Endodermal cell (in vitro differentiated cells): ENCODE data around the gene CACNA2D1. TPM values are rescaled to one million over a fixed set of nuclear protein-coding genes. Genes with fewer than 3 reads are reported as not detected.

ENCODE experiments used
- DNase-seq: peaks from one replicate; pipeline ENCODE4 v3.0.0-alpha.2; 2017
- H3K27ac ChIP-seq: 2 replicates; pipeline ENCODE4 v1.5.1; 2013; ENCODE audit warnings: mild to moderate bottlenecking, low read depth, low read length, moderate library complexity
- H3K27me3 ChIP-seq: 2 replicates; pipeline ENCODE4 v1.6.1; 2013; ENCODE audit warnings: mild to moderate bottlenecking, low read length, moderate library complexity; ENCODE audit not compliant: insufficient read depth, control insufficient read depth, poor library complexity, severe bottlenecking
- H3K36me3 ChIP-seq: 2 replicates; pipeline ENCODE4 v1.7.0; 2013; ENCODE audit warnings: mild to moderate bottlenecking, low read length, moderate library complexity; ENCODE audit not compliant: control insufficient read depth, insufficient read depth
- H3K4me1 ChIP-seq: one replicate; pipeline ENCODE4 v1.7.0; 2013; ENCODE audit warnings: low read length; ENCODE audit not compliant: control insufficient read depth, insufficient read depth
- H3K4me3 ChIP-seq: 2 replicates; pipeline ENCODE4 v1.5.1; 2013; ENCODE audit warnings: mild to moderate bottlenecking, low read length, moderate library complexity
- H3K9ac ChIP-seq: 2 replicates; pipeline ENCODE4 v1.6.1; 2013; ENCODE audit warnings: mild to moderate bottlenecking, low read length, moderate library complexity; ENCODE audit not compliant: poor library complexity, severe bottlenecking; ENCODE audit errors: extremely low read depth
- H3K9me3 ChIP-seq: 2 replicates; pipeline ENCODE4 v1.6.1; 2013; ENCODE audit warnings: mild to moderate bottlenecking, low read length, moderate library complexity; ENCODE audit not compliant: control insufficient read depth
- H3K27ac Mint-ChIP-seq: 2 replicates; pipeline ENCODE4 v1.8.0; 2020; ENCODE audit warnings: mixed read lengths
- H3K27me3 Mint-ChIP-seq: 2 replicates; pipeline ENCODE4 v1.8.0; 2021; ENCODE audit warnings: mild to moderate bottlenecking, mixed read lengths; ENCODE audit not compliant: insufficient read depth
- H3K36me3 Mint-ChIP-seq: 2 replicates; pipeline ENCODE4 v1.8.0; 2020; ENCODE audit warnings: low read depth, mixed read lengths
- H3K4me1 Mint-ChIP-seq: 2 replicates; pipeline ENCODE4 v1.8.0; 2020; ENCODE audit warnings: mixed read lengths
- H3K4me3 Mint-ChIP-seq: 2 replicates; pipeline ENCODE4 v1.8.0; 2020; ENCODE audit warnings: mild to moderate bottlenecking, moderate library complexity, mixed read lengths
- H3K9me3 Mint-ChIP-seq: 2 replicates; pipeline ENCODE4 v1.8.0; 2020; ENCODE audit warnings: mild to moderate bottlenecking, mixed read lengths
- WGBS, 2 experiments: methylation state at CpG; one replicate each; pipeline versions ENCODE4 v1.1.5 to v1.1.7; 2013; ENCODE audit warnings: missing lambda C conversion rate in 2 of 2, mixed read lengths in 1 of 2; ENCODE audit not compliant: insufficient coverage in 1 of 2, insufficient read length in 1 of 2; 5-methylcytosine and 5-hydroxymethylcytosine counted together
- total RNA-seq, 2 donors: library from RNA; stranded (reverse); fragmentation: NEBNext Ultra II Directional in 1 of 2; extraction: Animal tissue kit (Norgen Biotek cat#: 25700) in 1 of 2; gene quantifications; 2 replicates in 1 of 2; 3 replicates in 1 of 2; pipeline ENCODE4 v1.2.1, GENCODE V29; 2021
- TF ChIP-seq, protein P1 (sequence below): fragments of 200-600 bp; sonication (generic); conservative IDR thresholded peaks from 2 replicates; pipeline ENCODE4 v1.5.0; 2021; ENCODE audit warnings: antibody characterized with exemption, mild to moderate bottlenecking

Gene CACNA2D1
- total RNA-seq, 2 donors from 2014 or later = 16.9 to 26.8 TPM

DNA sequence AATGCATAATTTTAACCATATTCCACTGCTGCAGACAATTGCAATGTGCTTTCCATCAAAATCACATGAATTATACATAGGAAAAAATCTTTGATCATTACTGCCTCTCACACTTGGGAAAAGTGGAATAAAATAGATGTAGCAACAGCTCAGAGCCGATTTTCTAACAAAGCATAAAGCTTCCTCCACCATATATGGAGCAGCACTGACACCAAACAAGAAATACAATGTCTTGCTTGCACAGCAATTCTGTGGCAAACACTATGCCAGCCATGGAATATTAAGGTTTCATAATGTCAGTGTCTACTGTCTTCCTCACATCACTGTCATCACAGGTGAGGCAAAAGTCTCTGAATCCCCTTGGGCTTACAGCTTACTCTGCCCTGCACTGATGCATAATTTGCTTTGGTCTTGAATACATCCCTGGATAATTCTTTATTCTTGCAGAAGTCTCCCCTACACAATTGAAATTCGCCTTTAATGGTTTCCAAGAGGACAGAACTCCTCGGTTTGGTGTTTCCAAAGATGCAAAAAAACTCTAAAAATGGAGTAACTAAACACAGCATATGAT, 198.5 kb downstream of the CACNA2D1 start:
- Histone ChIP-seq H3K36me3 (no peaks in the 10 kb centered on the region), H3K9me3 (no peaks in the 10 kb centered on the region), H3K27ac (peak overlapping the region; percentile 3), H3K4me1 (no peaks in the 10 kb centered on the region), H3K4me3 (no peak overlapping the region), H3K9ac (no peak overlapping the region), H3K27me3 (no peaks in the 10 kb centered on the region)
- TF ChIP-seq, protein P1, sequence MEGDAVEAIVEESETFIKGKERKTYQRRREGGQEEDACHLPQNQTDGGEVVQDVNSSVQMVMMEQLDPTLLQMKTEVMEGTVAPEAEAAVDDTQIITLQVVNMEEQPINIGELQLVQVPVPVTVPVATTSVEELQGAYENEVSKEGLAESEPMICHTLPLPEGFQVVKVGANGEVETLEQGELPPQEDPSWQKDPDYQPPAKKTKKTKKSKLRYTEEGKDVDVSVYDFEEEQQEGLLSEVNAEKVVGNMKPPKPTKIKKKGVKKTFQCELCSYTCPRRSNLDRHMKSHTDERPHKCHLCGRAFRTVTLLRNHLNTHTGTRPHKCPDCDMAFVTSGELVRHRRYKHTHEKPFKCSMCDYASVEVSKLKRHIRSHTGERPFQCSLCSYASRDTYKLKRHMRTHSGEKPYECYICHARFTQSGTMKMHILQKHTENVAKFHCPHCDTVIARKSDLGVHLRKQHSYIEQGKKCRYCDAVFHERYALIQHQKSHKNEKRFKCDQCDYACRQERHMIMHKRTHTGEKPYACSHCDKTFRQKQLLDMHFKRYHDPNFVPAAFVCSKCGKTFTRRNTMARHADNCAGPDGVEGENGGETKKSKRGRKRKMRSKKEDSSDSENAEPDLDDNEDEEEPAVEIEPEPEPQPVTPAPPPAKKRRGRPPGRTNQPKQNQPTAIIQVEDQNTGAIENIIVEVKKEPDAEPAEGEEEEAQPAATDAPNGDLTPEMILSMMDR = no peak
- H3K4me3 Mint-ChIP-seq = no peak overlapping the region
- H3K27me3 Mint-ChIP-seq = no peaks in the 10 kb centered on the region
- no peaks in the 10 kb centered on the region for H3K36me3 Mint-ChIP-seq
- no peaks in the 10 kb centered on the region for H3K9me3 Mint-ChIP-seq
- peaks cover 3% of the 10 kb centered on the region for H3K4me1 Mint-ChIP-seq
- WGBS, 2 experiments = 94 to 100% methylated on average over 1 to 3 of the region's 3 CpGs
- no peak for DNase-seq
- no peak overlapping the region for H3K27ac Mint-ChIP-seq

DNA sequence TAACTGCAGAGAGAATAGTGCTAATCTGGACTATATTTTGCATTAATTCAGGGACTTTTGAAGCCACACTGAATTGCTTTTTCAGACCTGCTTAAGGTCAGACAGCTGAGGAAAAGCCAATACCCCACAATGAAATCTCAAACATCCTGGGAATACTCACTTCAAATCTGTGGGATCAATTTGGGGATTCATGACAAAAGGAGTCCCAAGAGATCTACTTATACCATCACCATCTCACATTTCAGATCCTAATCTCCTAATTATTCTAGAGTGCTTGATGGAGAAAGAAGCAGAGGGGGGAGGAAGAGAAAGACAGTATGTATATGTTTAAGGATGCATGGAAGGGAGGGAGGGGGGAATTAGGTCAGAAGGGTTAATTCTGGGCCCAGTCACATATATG, 202.2 kb downstream of the CACNA2D1 start:
- Histone ChIP-seq H3K27me3 (no peaks in the 10 kb centered on the region), H3K9me3 (no peaks in the 10 kb centered on the region), H3K4me1 (no peaks in the 10 kb centered on the region), H3K27ac (no peak overlapping the region), H3K9ac (no peak overlapping the region), H3K36me3 (no peaks in the 10 kb centered on the region), H3K4me3 (no peak overlapping the region)
- no peak for DNase-seq
- Mint-ChIP-seq H3K4me1 (peaks cover 3% of the 10 kb centered on the region), H3K36me3 (no peaks in the 10 kb centered on the region), H3K27ac (no peak overlapping the region), H3K27me3 (no peaks in the 10 kb centered on the region), H3K9me3 (no peaks in the 10 kb centered on the region), H3K4me3 (no peak overlapping the region)
- TF ChIP-seq, protein P1 = no peak

DNA sequence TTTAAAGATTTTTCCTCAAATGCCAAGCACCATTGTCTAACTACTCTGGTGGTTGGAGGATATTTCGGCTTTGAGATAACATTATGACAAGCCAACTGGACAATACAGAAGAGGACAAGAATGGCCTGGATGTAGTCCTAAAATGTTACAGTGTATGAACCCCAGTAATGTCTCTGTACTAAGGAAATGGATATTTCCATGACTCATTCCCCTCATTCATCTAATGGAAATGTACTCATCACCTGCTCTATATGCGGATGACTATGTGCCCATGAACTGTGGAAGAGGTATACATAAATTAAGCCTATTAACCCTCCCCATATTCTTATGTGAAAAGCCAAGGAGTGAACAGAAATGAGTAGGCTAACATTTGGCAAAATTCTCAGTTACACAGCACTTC, 207.9 kb downstream of the CACNA2D1 start:
- H3K27me3 ChIP-seq = no peaks in the 10 kb centered on the region
- TF ChIP-seq, protein P1 = no peak
- no peak overlapping the region for H3K9ac ChIP-seq
- no peaks in the 10 kb centered on the region for H3K9me3 Mint-ChIP-seq
- H3K4me1 ChIP-seq = peaks cover 4% of the 10 kb centered on the region
- no peaks in the 10 kb centered on the region for H3K36me3 ChIP-seq
- no peaks in the 10 kb centered on the region for H3K36me3 Mint-ChIP-seq
- no peak overlapping the region for H3K27ac ChIP-seq
- H3K4me1 Mint-ChIP-seq = peaks cover 21% of the 10 kb centered on the region
- no peaks in the 10 kb centered on the region for H3K27me3 Mint-ChIP-seq
- no peaks in the 10 kb centered on the region for H3K9me3 ChIP-seq
- no peak overlapping the region for H3K4me3 ChIP-seq
- no peak for DNase-seq
- 91 to 100% methylated on average over 1 to 2 of the region's 2 CpGs for WGBS, 2 experiments
- H3K4me3 Mint-ChIP-seq = no peak overlapping the region
- no peak overlapping the region for H3K27ac Mint-ChIP-seq
